ENCODE data around the gene CNN2. TPM values are rescaled to one million over a fixed set of nuclear protein-coding genes. Genes with fewer than 3 reads are reported as not detected.
A peak's percentile ranks its signal among the peaks of the same experiment; 100 is the strongest.

Gene CNN2
- 100 to 1,000 TPM; 250 to 259 TPM for total RNA-seq
- 100 to 1,000 TPM; 133 to 214 (median 160) TPM for polyA plus RNA-seq (ENCODE audit: insufficient read length in 6 of 6)
- long read RNA-seq, donor 1, transcript CNN2-201 (7 exons, 2,179 nt) = minor isoform, 63 of 214 reads
- long read RNA-seq, donor 1, transcript CNN2-206 (1 exons, 2,266 nt) = major isoform, 146 of 214 reads
- long read RNA-seq, donor 1, partial matches to known transcripts = 0 of 214 reads
- long read RNA-seq, donor 1, other reads (novel, unspliced or antisense) = 0 of 214 reads
- long read RNA-seq, donor 2, transcript CNN2-206 (1 exons, 2,266 nt) = major isoform, 126 of 186 reads
- long read RNA-seq, donor 2, transcript CNN2-201 (7 exons, 2,179 nt) = minor isoform, 58 of 186 reads
- long read RNA-seq, donor 2, partial matches to known transcripts = 0 of 186 reads
- long read RNA-seq, donor 2, other reads (novel, unspliced or antisense) = 0 of 186 reads
- long read RNA-seq, donor 3, transcript CNN2-202 (6 exons, 2,033 nt) = minor isoform, 5 of 75 reads
- long read RNA-seq, donor 3, transcript CNN2-206 (1 exons, 2,266 nt) = major isoform, 38 of 75 reads
- long read RNA-seq, donor 3, transcript CNN2-201 (7 exons, 2,179 nt) = minor isoform, 29 of 75 reads
- long read RNA-seq, donor 3, partial matches to known transcripts = 0 of 75 reads
- long read RNA-seq, donor 3, other reads (novel, unspliced or antisense) = 0 of 75 reads
- long read RNA-seq, donor 4, transcript CNN2-202 (6 exons, 2,033 nt) = minor isoform, 8 of 140 reads
- long read RNA-seq, donor 4, transcript CNN2-206 (1 exons, 2,266 nt) = minor isoform, 13 of 140 reads
- long read RNA-seq, donor 4, transcript CNN2-201 (7 exons, 2,179 nt) = major isoform, 103 of 140 reads
- long read RNA-seq, donor 4, partial matches to known transcripts = 7 of 140 reads
- long read RNA-seq, donor 4, other reads (novel, unspliced or antisense) = 5 of 140 reads
- long read RNA-seq, donor 5, transcript CNN2-206 (1 exons, 2,266 nt) = major isoform, 104 of 154 reads
- long read RNA-seq, donor 5, transcript CNN2-201 (7 exons, 2,179 nt) = minor isoform, 47 of 154 reads
- long read RNA-seq, donor 5, partial matches to known transcripts = 0 of 154 reads
- long read RNA-seq, donor 5, other reads (novel, unspliced or antisense) = 0 of 154 reads
- long read RNA-seq, donor 6, transcript CNN2-206 (1 exons, 2,266 nt) = major isoform, 76 of 119 reads
- long read RNA-seq, donor 6, transcript CNN2-201 (7 exons, 2,179 nt) = minor isoform, 39 of 119 reads
- long read RNA-seq, donor 6, partial matches to known transcripts = 0 of 119 reads
- long read RNA-seq, donor 6, other reads (novel, unspliced or antisense) = 0 of 119 reads
- long read RNA-seq, donor 7, transcript CNN2-201 (7 exons, 2,179 nt) = minor isoform, 11 of 48 reads
- long read RNA-seq, donor 7, transcript CNN2-206 (1 exons, 2,266 nt) = major isoform, 35 of 48 reads
- long read RNA-seq, donor 7, partial matches to known transcripts = 0 of 48 reads
- long read RNA-seq, donor 7, other reads (novel, unspliced or antisense) = 0 of 48 reads
- long read RNA-seq, donor 8, transcript CNN2-206 (1 exons, 2,266 nt) = major isoform, 118 of 163 reads
- long read RNA-seq, donor 8, transcript CNN2-202 (6 exons, 2,033 nt) = minor isoform, 6 of 163 reads
- long read RNA-seq, donor 8, transcript CNN2-201 (7 exons, 2,179 nt) = minor isoform, 36 of 163 reads
- long read RNA-seq, donor 8, partial matches to known transcripts = 0 of 163 reads
- long read RNA-seq, donor 8, other reads (novel, unspliced or antisense) = 0 of 163 reads
- long read RNA-seq, donor 9, partial matches to known transcripts = 0 of 3 reads
- long read RNA-seq, donor 9, other reads (novel, unspliced or antisense) = 0 of 3 reads
- long read RNA-seq, donor 10, transcript CNN2-201 (7 exons, 2,179 nt) = major isoform, 152 of 185 reads
- long read RNA-seq, donor 10, transcript CNN2-206 (1 exons, 2,266 nt) = minor isoform, 18 of 185 reads
- long read RNA-seq, donor 10, transcript CNN2-202 (6 exons, 2,033 nt) = minor isoform, 6 of 185 reads
- long read RNA-seq, donor 10, partial matches to known transcripts = 4 of 185 reads
- long read RNA-seq, donor 10, other reads (novel, unspliced or antisense) = 2 of 185 reads
- long read RNA-seq, donor 11 = 0 reads
- long read RNA-seq, donor 12, transcript CNN2-201 (7 exons, 2,179 nt) = minor isoform, 35 of 153 reads
- long read RNA-seq, donor 12, transcript CNN2-206 (1 exons, 2,266 nt) = major isoform, 115 of 153 reads
- long read RNA-seq, donor 12, partial matches to known transcripts = 0 of 153 reads
- long read RNA-seq, donor 12, other reads (novel, unspliced or antisense) = 0 of 153 reads

GRCh38 chr19:1025960-1026782 is at the start of gene CNN2:
Gene CNN2, plus strand, starts transcription at chr19:1026608. Its CDS starts 54 bp downstream, at chr19:1026662.
- DNase-seq (peak; percentile 81 to 95 (median 86)), ATAC-seq (peak; percentile 74)
- Histone ChIP-seq H3K9me3 (no peaks in the 10 kb centered on the region), H3K4me3 (peak within 1 kb of the TSS; percentile 97 to 98), H3K27ac (peak within 1 kb of the TSS; percentile 94), H3K27me3 (no peaks in the 10 kb centered on the region), H3K4me1 (peaks cover 8 to 71% of the 10 kb centered on the region in 2 donors), H3K36me3 (peaks cover 0 to 17% of the 10 kb centered on the region in 2 donors)
- no peak for TF ChIP-seq CTCF (IDR thresholded peaks at IDR 0.05)
- intact Hi-C loops (cut with DNase I) = no loop called here

GRCh38 chr19:977058-977464 is 49.3 kb upstream of the CNN2 start:
- Histone ChIP-seq H3K27ac (no peak overlapping the region), H3K9me3 (no peaks in the 10 kb centered on the region), H3K36me3 (peaks cover 0 to 18% of the 10 kb centered on the region in 2 donors), H3K4me3 (no peak overlapping the region), H3K27me3 (no peaks in the 10 kb centered on the region), H3K4me1 (peaks cover 0 to 5% of the 10 kb centered on the region in 2 donors)
- no peak for TF ChIP-seq CTCF (IDR thresholded peaks at IDR 0.05)
- intact Hi-C loops (cut with DNase I) = no loop called here
- DNase-seq = no peak
- ATAC-seq = no peak

- H3K4me3 ChIP-seq = no peak overlapping the region
- peaks cover 0 to 1% of the 10 kb centered on the region in 2 donors for H3K36me3 ChIP-seq
- TF ChIP-seq CTCF (IDR thresholded peaks at IDR 0.05) = no peak
- H3K9me3 ChIP-seq = no peaks in the 10 kb centered on the region
- no peaks in the 10 kb centered on the region for H3K27me3 ChIP-seq
- peak in 2 of 4 donors; percentile 57 to 74 for DNase-seq
- intact Hi-C loops (cut with DNase I) = no loop called here
- H3K27ac ChIP-seq = no peak overlapping the region
- ATAC-seq = no peak
- H3K4me1 ChIP-seq = peaks cover 7 to 25% of the 10 kb centered on the region in 2 donors
These were observed 47.1 kb upstream of the CNN2 start for GRCh38 chr19:979318-979741.

All from left lung (tissue), 14 donors.